Activated CD8-positive, alpha-beta T cell treated with anti-CD3 and anti-CD28 coated beads, Interleukin-2, amount 10 ng/mL, durations not matched to agents 7 days and 5 days (primary cell): ENCODE measurements around the gene PLEKHA1. TPM values are rescaled to one million over a fixed set of nuclear protein-coding genes. Genes with fewer than 3 reads are reported as not detected.

Experiments used
- ATAC-seq: fragments of 150-1000 bp; cut with Tn5 transposase; one replicate; pipeline ENCODE4 v1.10.0; 2021; ENCODE audit warnings: moderate library complexity
- CTCF ChIA-PET: fragments of 350-600 bp; sonication (Branson Sonifier 250); formaldehyde crosslinking; loops from one replicate; lab custom pipeline; 2021; ENCODE audit warnings: antibody characterized with exemption; lab: Charles Lee
- POLR2A ChIA-PET: fragments of 350-600 bp; sonication (Branson Sonifier 250); formaldehyde crosslinking; loops from one replicate; lab custom pipeline; 2021; ENCODE audit warnings: antibody characterized with exemption; lab: Charles Lee
- DNase-seq: peaks from one replicate; pipeline ENCODE4 v3.0.0-alpha.2; 2020
- H3K27ac Mint-ChIP-seq: one replicate; pipeline ENCODE4 v1.8.0; 2021; ENCODE audit warnings: mild to moderate bottlenecking, mixed read lengths
- H3K27me3 Mint-ChIP-seq: one replicate; pipeline ENCODE4 v1.8.0; 2021; ENCODE audit warnings: low read depth, mixed read lengths
- H3K36me3 Mint-ChIP-seq: one replicate; pipeline ENCODE4 v1.8.0; 2021; ENCODE audit warnings: low read depth, mixed read lengths
- H3K4me1 Mint-ChIP-seq: one replicate; pipeline ENCODE4 v1.8.0; 2021; ENCODE audit warnings: low read depth, mixed read lengths
- H3K4me3 Mint-ChIP-seq: one replicate; pipeline ENCODE4 v1.8.0; 2021; ENCODE audit warnings: mild to moderate bottlenecking, mixed read lengths
- H3K9me3 Mint-ChIP-seq: one replicate; pipeline ENCODE4 v1.8.0; 2022; ENCODE audit warnings: mixed read lengths; ENCODE audit not compliant: insufficient read depth
- total RNA-seq, 2 experiments: library from RNA; stranded (reverse); gene quantifications; one replicate each; pipeline ENCODE4 v1.2.3, GENCODE V29; 2021

The PLEKHA1 gene
- total RNA-seq, 2 experiments from 2014 or later = 9.6 to 11.7 TPM

GRCh38 chr10:122348935-122349361, 25.6 kb upstream of the PLEKHA1 start:
- H3K4me3 Mint-ChIP-seq = no peak overlapping the region
- CTCF ChIA-PET = interaction anchor here (1.9 kb wide), 1 partner anchor 86 kb away, joined by 5 read pairs; no protein-coding TSS in a partner anchor
- no peaks in the 10 kb centered on the region for H3K4me1 Mint-ChIP-seq
- ATAC-seq = no peak
- peaks cover 4% of the 10 kb centered on the region for H3K27me3 Mint-ChIP-seq
- no peak for DNase-seq
- H3K36me3 Mint-ChIP-seq = no peaks in the 10 kb centered on the region
- POLR2A ChIA-PET = no interaction called here
- no peaks in the 10 kb centered on the region for H3K9me3 Mint-ChIP-seq
- no peak overlapping the region for H3K27ac Mint-ChIP-seq

GRCh38 chr10:122349758-122350369, 24.6 kb upstream of the PLEKHA1 start:
- H3K9me3 Mint-ChIP-seq = no peaks in the 10 kb centered on the region
- CTCF ChIA-PET = interaction anchor here (0.8 kb wide), 1 partner anchor 37 kb away, joined by 3 read pairs; no protein-coding TSS in a partner anchor
- H3K4me1 Mint-ChIP-seq = no peaks in the 10 kb centered on the region
- DNase-seq (no peak), ATAC-seq (no peak)
- no peaks in the 10 kb centered on the region for H3K36me3 Mint-ChIP-seq
- H3K27ac Mint-ChIP-seq = no peak overlapping the region
- no peak overlapping the region for H3K4me3 Mint-ChIP-seq
- peaks cover 4% of the 10 kb centered on the region for H3K27me3 Mint-ChIP-seq
- POLR2A ChIA-PET = no interaction called here

GRCh38 chr10:122350893-122351292, 23.6 kb upstream of the PLEKHA1 start:
- no peak overlapping the region for H3K4me3 Mint-ChIP-seq
- POLR2A ChIA-PET = no interaction called here
- H3K9me3 Mint-ChIP-seq = no peaks in the 10 kb centered on the region

GRCh38 chr10:122352817-122353525, 21.5 kb upstream of the PLEKHA1 start:
- DNase-seq = no peak
- Mint-ChIP-seq H3K27me3 (peaks cover 4% of the 10 kb centered on the region), H3K9me3 (no peaks in the 10 kb centered on the region), H3K27ac (no peak overlapping the region), H3K36me3 (no peaks in the 10 kb centered on the region), H3K4me1 (no peaks in the 10 kb centered on the region), H3K4me3 (no peak overlapping the region)
- ChIA-PET POLR2A (interaction anchor here (0.7 kb wide), 1 partner anchor 156 kb away, joined by 5 read pairs; no protein-coding TSS in a partner anchor), CTCF (interaction anchor here (1.3 to 1.9 kb wide), 2 partner anchors 10 to 82 kb away, joined by 4 to 5 read pairs; no protein-coding TSS in a partner anchor)
- ATAC-seq = no peak

More at GRCh38 chr10:122350893-122351292, 23.6 kb upstream of the PLEKHA1 start:
- Mint-ChIP-seq H3K27me3 (peaks cover 4% of the 10 kb centered on the region), H3K36me3 (no peaks in the 10 kb centered on the region), H3K27ac (no peak overlapping the region), H3K4me1 (no peaks in the 10 kb centered on the region)
- DNase-seq = no peak
- CTCF ChIA-PET = no interaction called here
- ATAC-seq = no peak

GRCh38 chr10:122354383-122354782, 20.1 kb upstream of the PLEKHA1 start:
- no peak overlapping the region for H3K4me3 Mint-ChIP-seq
- POLR2A ChIA-PET = no interaction called here
- H3K4me1 Mint-ChIP-seq = no peaks in the 10 kb centered on the region
- H3K27ac Mint-ChIP-seq = no peak overlapping the region
- H3K9me3 Mint-ChIP-seq = no peaks in the 10 kb centered on the region
- H3K27me3 Mint-ChIP-seq = peaks cover 4% of the 10 kb centered on the region
- ATAC-seq (no peak), DNase-seq (no peak)
- no peaks in the 10 kb centered on the region for H3K36me3 Mint-ChIP-seq
- CTCF ChIA-PET = interaction anchor here (1.9 kb wide), 1 partner anchor 81 kb away, joined by 6 read pairs; no protein-coding TSS in a partner anchor

GRCh38 chr10:122357685-122358084, 16.8 kb upstream of the PLEKHA1 start:
- Mint-ChIP-seq H3K27me3 (peaks cover 4% of the 10 kb centered on the region), H3K36me3 (no peaks in the 10 kb centered on the region), H3K4me3 (no peak overlapping the region), H3K4me1 (peaks cover under 1% of the 10 kb centered on the region), H3K27ac (no peak overlapping the region), H3K9me3 (no peaks in the 10 kb centered on the region)
- no peak for DNase-seq
- ATAC-seq = no peak
- CTCF ChIA-PET = no interaction called here
- POLR2A ChIA-PET = no interaction called here

- ChIA-PET POLR2A (interaction anchor here (0.7 kb wide), 1 partner anchor 73 kb away, joined by 3 read pairs; no protein-coding TSS in a partner anchor), CTCF (interaction anchor here (0.9 to 1.5 kb wide), 2 partner anchors 14 to 17 kb away, joined by 3 to 4 read pairs; partner anchors contain the start of gene PLEKHA1)
- Mint-ChIP-seq H3K27me3 (no peaks in the 10 kb centered on the region), H3K4me3 (no peak overlapping the region), H3K9me3 (no peaks in the 10 kb centered on the region), H3K27ac (no peak overlapping the region), H3K4me1 (peaks cover 4% of the 10 kb centered on the region), H3K36me3 (no peaks in the 10 kb centered on the region)
- DNase-seq (no peak), ATAC-seq (no peak)
Observed at GRCh38 chr10:122359621-122360020, 14.9 kb upstream of the PLEKHA1 start.

GRCh38 chr10:122361046-122361445, 13.5 kb upstream of the PLEKHA1 start:
- peaks cover 2% of the 10 kb centered on the region for H3K27me3 Mint-ChIP-seq
- ChIA-PET POLR2A (no interaction called here), CTCF (interaction anchor here (0.7 kb wide), 1 partner anchor 161 kb away, joined by 3 read pairs; no protein-coding TSS in a partner anchor)
- H3K27ac Mint-ChIP-seq = no peak overlapping the region
- ATAC-seq = no peak
- no peaks in the 10 kb centered on the region for H3K9me3 Mint-ChIP-seq
- H3K36me3 Mint-ChIP-seq = no peaks in the 10 kb centered on the region
- peaks cover 4% of the 10 kb centered on the region for H3K4me1 Mint-ChIP-seq
- no peak for DNase-seq
- H3K4me3 Mint-ChIP-seq = no peak overlapping the region

GRCh38 chr10:122362031-122362592, 12.4 kb upstream of the PLEKHA1 start:
- DNase-seq = no peak
- Mint-ChIP-seq H3K27me3 (peaks cover 5% of the 10 kb centered on the region), H3K4me1 (peaks cover 4% of the 10 kb centered on the region), H3K27ac (no peak overlapping the region), H3K36me3 (no peaks in the 10 kb centered on the region), H3K4me3 (no peak overlapping the region), H3K9me3 (no peaks in the 10 kb centered on the region)
- ChIA-PET POLR2A (no interaction called here), CTCF (no interaction called here)
- ATAC-seq = no peak

GRCh38 chr10:122362621-122363020, 11.9 kb upstream of the PLEKHA1 start:
- POLR2A ChIA-PET = no interaction called here
- Mint-ChIP-seq H3K4me1 (peaks cover 4% of the 10 kb centered on the region), H3K27me3 (peaks cover 5% of the 10 kb centered on the region), H3K36me3 (no peaks in the 10 kb centered on the region), H3K4me3 (no peak overlapping the region), H3K27ac (no peak overlapping the region), H3K9me3 (no peaks in the 10 kb centered on the region)
- no peak for ATAC-seq
- peak; percentile 31 for DNase-seq
- CTCF ChIA-PET = no interaction called here

GRCh38 chr10:122363311-122363710, 11.2 kb upstream of the PLEKHA1 start:
- ChIA-PET POLR2A (no interaction called here), CTCF (no interaction called here)
- Mint-ChIP-seq H3K27me3 (peaks cover 8% of the 10 kb centered on the region), H3K4me3 (no peak overlapping the region), H3K4me1 (peaks cover 4% of the 10 kb centered on the region), H3K36me3 (no peaks in the 10 kb centered on the region), H3K9me3 (no peaks in the 10 kb centered on the region), H3K27ac (no peak overlapping the region)
- no peak for DNase-seq
- no peak for ATAC-seq
